Ovary (tissue), 3 donors: ENCODE data around the gene TRMT2A.

Experiments used
- POLR2A ChIP-seq: fragments of 450-650 bp; IDR thresholded peaks from one replicate; pipeline ENCODE4 v1.6.1; 2017; ENCODE audit warnings: antibody characterized with exemption, mild to moderate bottlenecking, moderate library complexity
- TF ChIP-seq, protein P1 (sequence below), 3 donors: fragments of 450-650 bp in 2 of 3; fragments of 200-600 bp in 1 of 3; IDR thresholded peaks; one replicate each; pipeline versions ENCODE4 v1.5.1 to v1.8.0; 2016 to 2022; ENCODE audit warnings: antibody characterized with exemption in 3 of 3, mild to moderate bottlenecking in 1 of 3
- donor health status: DM: no; HTN: no; CAD: no.

DNA sequence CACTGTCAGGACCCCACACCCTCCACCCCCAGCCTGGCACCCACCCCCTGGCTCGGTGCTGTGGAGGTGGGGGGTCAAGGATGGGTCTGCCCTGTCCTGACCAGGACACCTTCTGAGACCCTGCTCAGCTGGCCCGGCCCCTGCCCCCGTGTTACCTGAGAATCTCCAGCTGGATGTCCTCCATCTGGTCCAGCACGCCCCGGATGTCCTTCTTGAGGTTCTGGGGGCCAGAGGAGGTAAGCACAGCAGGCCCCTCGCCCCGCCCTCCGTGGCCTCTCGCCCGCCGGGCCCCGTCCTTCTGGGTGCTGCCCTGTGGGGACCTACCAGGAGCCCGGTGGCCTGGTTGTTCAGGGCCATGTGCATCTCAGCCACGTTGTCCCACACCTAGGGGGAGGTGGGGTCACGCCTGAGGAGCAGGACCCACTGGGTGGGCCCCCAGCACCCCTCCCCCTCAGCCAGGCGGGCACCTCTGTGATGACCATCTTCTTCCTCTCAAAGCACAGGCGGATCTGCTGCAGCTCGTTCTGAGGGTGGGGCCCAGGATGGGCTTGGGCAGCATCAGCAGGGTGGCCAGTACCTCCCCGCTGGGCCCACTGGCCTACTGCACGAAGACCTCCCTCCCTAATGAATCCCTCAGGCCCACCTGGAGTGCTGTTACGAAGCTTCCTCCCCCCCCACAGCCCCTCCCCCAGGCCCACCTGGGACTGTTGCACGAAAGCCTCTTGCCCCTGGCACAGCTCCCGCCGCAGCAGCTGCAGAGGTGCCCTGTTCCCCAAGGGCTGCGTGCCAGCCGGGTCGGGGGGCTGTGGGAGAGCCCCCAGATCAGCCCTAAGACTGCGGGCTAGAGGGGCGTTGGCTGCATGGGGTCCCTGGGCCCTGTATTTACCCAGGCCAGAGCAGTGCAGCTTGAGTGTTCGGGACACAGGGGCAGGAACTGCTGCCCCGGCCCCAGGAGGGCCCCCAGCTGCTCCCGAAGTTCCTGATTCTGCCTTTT, 32.5 kb upstream of the TRMT2A start:
- TF ChIP-seq, protein P1, sequence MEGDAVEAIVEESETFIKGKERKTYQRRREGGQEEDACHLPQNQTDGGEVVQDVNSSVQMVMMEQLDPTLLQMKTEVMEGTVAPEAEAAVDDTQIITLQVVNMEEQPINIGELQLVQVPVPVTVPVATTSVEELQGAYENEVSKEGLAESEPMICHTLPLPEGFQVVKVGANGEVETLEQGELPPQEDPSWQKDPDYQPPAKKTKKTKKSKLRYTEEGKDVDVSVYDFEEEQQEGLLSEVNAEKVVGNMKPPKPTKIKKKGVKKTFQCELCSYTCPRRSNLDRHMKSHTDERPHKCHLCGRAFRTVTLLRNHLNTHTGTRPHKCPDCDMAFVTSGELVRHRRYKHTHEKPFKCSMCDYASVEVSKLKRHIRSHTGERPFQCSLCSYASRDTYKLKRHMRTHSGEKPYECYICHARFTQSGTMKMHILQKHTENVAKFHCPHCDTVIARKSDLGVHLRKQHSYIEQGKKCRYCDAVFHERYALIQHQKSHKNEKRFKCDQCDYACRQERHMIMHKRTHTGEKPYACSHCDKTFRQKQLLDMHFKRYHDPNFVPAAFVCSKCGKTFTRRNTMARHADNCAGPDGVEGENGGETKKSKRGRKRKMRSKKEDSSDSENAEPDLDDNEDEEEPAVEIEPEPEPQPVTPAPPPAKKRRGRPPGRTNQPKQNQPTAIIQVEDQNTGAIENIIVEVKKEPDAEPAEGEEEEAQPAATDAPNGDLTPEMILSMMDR (IDR thresholded peaks at IDR 0.05), result no peak
- no peak for TF ChIP-seq POLR2A
